Activated T-helper 1 cell treated with Interleukin-2 at 50 U/mL for 16 hours (primary cell): Measurements from ENCODE around the gene PSMD8.
"Not testable (repeated sequence)": the region's sequence is repeated elsewhere in the genome, so short reads cannot be mapped to it uniquely, and the experiment has no call there.

Experiments
- DNase-seq: peaks from one replicate; pipeline ENCODE4 v3.0.0-alpha.2; 2020; ENCODE audit warnings: low read depth

Gene PSMD8

DNA sequence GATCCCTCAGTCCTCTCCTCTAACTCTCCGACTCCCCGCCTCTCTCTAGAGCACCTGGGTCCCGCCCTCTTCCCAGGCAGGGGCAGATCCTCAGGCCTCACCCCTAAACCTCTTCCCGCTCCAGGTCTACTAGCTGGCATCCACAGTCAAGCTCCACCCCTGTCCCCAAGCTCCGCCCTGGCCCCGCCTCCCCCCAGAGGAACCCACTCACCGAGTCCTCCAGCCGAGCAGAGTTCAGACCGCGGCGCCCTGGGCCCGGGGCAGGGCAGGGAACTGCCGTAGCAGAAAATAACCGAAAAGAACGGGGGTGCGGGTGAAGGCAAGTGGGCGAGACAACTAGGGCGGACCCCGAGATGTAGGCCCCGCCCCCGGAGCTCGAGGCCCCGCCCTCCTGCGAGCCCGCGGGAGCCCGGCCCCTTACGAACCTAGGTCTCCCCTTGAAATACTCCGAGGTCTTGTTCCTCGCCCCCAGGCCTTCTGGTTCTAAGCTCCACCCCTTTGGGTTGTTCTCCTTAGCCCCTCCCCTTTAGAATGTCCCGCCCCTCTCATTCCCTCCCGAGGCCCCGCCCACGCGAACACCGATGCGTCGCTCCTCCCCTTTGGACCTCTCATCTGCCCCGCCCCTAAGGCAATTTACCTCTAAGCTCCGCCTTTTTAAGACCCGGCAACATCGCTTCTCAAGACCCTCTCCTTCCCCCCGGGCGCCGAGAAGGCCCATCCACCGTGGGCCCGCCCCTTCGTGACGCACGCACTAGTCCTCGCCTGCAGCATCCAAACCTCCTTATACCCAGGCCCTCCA is 13.4 kb downstream of the PSMD8 start, which contains the start of gene GGN:
TSS of gene GGN (minus strand) at position 485 of the 799 bp plus-strand sequence. CDS start 773 bp downstream, outside the sequence.
- peak; percentile 54 for DNase-seq

DNA sequence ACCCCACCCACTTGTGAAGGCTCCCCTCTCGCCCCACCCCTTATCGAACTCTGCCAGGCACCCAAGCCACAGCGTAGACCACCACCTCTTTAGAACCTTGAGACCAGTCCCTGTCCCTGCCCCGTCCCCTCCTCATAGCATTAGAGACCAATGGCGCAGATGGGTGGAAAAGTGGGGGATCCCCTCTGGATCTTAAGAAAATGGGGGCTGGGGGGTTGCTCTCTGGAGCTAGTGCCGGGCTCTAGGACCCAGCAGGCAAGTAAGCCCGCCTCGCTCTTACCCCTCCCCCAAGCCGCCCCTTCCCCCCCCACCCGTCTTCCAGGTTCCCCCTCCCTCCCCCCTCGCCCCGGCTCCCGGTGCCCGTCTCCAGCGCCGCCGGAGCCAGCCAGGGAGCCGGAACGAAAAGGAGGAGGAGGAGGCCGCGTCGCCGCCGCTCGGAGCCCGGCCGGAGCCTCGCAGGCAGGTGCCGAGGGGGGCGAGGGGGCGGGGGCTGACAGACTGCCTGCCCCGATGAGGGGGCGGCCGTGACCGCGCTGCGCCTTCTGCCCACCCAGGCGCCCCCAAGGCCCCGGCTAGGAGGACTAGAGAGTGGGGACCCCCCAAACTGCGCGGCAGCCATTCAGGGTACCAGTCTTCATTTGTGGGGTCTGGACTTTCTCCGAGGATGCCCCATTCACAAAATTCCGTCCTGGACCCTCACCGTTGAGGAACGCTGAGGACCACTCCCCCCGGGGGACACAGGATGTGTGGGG is 14.2 kb downstream of the PSMD8 start, which contains the start of gene SPRED3:
TSS of gene SPRED3 (plus strand) at position 349 of the 752 bp plus-strand sequence. CDS start 1,606 bp downstream, outside the sequence.
- DNase-seq = no peak

DNA sequence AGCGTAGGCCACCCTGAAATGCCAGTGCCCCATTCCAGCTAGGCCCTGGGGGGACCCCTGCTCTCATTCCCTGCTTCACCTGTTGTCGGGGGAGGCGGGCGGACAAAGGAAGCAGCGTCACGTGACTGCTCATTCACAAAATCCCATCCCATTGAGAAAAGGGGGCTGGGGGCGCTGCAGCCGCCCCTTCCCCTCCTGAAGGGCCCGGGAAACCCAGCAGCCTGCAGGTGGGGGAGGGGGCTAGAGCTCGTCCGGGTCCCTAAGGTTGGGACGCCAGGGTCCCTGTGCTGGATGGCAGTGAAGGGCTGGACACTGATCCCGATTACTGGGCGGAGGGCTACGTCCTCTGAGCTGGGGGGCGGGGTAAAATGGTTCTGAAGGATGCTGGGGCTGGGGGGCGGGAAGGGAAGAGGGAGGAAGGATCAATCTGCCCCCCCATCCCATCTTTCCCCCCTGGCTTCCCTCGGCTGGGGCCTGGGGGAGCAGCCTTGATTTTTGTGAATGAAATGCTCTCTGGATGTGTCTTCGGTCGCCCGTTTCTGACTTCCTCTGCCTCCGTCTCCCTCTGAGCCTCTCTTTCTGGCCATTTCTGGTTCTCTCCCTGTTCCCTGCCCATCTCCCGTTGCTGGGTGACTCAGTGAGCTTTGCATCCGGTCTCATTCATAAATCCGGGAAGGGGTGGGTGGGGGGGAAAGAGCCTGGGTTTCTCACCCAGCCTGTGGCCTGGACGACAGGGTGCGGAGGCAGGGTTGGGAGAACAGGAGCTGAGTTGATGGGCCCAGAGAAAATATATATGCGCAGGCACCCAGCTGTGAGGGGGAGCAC is 14.9 kb downstream of the PSMD8 start:
- no peak for DNase-seq

DNA sequence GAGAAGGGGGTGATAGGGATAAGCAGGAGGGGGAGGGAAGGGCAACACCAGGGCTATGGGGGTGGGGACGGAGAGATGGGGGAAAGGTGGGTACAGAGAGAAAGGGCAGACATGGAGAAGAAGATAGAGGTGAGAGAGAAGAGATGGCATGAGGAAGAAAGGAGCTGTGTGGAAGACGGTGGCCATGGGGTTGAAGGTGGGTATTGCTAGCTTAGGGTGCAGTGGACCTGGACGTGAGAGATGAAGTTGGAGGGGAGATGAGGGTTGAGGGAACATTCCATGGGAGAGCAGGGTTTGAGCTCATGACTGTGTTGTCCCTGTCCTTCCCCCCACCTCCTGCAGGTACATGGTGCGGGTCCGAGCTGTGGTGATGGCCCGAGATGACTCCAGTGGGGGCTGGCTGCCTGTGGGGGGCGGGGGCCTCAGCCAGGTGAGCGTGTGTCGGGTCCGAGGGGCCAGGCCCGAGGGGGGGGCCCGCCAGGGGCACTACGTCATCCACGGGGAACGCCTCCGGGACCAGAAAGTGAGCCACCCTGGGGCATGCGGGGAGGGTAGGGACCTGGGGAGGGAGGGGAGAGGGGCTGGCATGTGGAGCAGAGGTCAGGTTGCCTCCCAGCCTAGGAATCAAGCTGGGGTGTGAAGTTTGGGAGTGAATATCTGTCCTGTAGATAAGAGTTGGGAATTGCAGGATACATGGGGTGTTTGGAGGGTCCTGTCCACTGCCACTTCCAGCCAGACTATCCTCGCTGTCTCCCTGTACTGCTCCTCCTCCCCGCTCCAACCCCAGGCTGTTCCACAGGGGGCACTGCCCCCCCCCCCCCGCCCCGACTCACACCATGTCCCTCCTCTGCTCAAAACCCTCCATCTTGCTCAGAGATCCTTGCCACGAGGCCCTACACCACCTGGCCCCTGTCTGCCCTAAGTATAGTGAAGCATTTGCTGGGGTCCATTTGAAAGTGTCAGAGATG is 15.9 kb downstream of the PSMD8 start:
- no peak for DNase-seq

DNA sequence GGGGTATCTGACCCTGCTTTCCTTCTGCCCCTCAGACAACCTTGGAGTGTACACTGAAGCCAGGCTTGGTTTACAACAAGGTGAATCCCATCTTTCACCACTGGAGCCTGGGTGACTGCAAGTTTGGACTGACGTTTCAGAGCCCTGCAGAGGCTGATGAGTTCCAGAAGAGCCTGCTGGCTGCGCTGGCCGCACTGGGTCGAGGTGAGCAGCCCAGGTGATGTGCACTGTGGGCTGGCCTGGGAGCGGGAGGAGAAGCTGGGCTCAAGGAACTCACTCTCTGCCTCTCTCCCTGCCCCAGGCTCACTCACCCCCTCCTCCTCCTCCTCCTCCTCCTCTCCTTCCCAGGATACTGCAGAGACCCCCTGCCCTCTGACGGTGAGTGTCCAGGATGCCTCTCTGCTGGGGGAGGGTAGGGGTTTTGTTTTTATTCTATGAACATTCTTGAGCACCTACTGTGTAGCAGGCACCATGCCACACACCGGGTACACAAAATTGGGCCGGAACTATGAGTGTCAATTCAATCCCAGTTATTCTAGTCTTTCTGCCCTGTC is 17.6 kb downstream of the PSMD8 start:
- no peak for DNase-seq

DNA sequence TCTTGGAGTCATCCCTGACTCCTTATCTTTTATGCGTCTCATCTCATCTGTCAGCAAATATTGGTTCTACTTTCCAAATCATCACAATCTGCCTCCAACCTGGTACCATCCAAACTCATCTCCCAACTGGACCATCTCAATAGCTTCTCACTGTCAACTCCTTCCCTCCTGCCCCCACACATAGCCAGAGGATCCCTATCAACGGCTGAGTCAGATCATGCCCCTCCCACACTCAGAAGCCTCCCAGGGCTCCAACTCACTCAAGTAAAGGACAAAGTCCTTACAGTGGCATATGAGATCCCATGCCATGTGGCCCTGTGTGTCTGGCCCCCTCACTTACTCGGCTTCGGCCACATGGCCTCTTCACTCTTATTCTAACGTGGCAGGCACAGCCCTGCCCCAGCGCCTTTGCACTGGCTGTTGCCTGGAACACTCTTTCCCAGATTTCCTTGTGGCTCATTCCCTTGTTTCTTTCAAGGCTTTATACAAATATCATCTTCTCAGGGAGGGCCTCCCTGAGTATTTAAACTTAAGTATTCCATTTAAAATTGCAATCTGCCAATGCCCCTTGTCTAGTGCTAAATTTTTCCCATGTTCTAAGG is 18.4 kb downstream of the PSMD8 start:
- DNase-seq = no peak

DNA sequence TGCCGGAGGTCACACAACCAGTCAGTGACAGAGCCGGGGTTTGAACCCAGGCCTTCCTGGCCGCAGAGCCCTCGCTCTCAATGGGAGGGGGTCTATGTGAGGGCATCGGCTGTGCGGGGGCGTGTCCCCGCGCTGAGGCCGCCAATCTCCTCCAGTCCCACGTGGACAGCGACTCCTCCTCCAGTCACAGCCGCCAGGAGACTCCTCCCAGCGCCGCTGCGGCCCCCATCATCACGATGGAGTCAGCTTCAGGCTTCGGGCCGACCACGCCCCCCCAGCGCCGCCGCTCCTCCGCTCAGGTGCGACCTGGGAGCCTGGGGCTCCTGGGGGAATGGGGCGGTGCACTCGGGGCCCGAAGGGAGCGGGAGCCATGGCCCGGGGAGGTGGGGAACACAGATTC is 20.1 kb downstream of the PSMD8 start:
- DNase-seq = peak; percentile 39

DNA sequence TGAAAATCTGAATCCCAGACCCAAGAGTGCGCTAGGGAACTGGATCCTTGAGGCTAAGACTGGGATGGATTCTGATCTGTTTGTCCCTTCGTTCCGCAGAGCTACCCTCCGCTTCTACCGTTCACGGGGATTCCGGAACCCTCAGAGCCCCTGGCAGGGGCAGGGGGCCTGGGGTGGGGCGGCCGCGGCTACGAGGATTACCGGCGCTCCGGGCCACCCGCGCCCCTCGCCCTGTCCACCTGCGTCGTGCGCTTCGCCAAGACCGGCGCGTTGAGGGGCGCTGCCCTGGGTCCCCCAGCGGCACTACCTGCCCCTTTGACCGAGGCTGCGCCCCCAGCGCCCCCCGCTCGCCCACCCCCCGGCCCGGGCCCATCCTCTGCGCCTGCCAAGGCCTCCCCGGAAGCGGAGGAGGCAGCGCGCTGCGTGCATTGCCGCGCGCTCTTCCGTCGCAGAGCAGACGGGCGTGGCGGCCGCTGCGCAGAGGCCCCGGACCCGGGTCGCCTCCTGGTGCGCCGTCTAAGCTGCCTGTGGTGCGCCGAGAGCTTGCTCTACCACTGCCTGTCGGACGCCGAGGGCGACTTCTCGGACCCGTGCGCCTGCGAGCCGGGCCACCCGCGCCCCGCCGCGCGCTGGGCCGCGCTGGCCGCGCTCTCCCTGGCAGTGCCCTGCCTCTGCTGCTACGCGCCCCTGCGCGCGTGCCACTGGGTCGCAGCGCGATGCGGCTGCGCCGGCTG is 21.2 kb downstream of the PSMD8 start:
- peak; percentile 30 for DNase-seq

DNA sequence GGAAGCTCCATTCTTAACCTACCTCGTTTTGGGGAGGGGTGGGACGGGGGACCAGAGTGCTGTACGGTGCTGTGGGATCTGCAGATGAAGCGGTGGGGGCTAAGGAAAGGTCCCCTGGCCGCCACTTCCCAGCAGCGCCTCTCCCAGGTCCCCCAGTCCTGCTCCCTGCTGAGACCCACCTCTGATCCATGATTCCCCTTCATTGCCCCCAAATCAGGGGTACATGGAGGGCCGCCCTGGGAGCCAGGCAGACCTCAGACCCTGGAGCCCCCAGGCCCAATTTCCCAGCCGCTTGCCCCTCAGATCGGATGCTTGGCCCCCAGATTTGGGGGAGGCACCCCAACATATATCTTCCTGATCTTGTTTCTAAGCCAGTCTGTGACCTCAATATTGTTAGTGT is 24.7 kb downstream of the PSMD8 start:
- DNase-seq = no peak

DNA sequence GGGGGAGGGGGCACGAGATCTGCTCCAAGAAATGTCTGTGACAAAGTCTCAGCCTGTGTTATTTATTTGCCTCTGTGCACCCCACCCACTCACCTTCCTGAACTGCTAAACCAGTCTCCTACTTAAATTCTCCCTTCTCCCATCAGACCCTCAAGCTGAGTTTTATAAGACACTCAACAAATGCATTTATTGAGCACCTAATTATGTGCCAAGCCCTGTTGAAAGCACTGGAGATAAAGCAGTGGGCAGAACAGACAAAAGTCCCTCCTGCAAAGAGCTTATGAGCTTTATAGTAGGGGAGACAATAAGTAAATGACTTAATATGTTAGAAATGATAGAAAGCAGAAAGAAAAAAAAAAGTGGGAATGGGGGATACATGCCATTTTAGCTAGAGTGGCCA is 25.2 kb downstream of the PSMD8 start:
- DNase-seq = no peak

DNA sequence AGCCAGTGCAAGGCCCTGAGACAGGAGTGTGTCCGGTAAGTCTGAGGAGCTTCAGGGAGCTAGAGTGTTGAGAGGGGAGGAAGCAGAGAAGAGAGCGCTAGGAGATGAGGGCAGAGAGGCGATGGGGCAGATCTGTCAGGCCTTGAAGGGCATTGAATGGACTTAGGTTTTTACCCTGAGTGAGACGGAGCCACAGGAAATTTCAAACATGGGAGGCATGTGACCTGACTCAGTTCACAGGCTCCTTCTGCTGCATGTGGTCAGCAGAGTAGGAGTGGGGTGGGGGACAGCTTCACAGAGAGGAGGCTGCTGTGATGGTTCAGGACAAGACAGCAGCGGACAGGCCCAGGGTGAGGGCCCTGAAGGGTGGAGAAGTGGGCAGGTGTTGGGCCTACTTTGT is 26.0 kb downstream of the PSMD8 start:
- DNase-seq = no peak

DNA sequence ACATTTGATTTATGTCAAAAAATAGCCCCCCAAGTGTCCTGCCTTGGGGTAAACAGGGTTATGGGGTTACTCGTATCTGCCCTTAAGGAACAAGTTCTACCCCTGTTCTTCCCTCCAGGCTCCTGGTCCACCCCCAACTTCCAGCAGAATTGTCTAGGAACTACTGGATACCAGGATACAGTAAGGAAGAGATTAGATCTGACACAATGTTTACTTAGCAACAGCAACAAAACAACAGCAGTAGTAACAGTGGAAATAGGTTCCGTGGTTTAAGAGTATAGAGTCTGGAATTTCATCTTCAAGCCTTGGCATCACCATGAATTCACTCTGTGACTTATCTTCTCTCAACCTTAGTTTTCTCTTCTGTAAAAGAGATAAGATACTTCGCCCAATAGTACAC is 26.8 kb downstream of the PSMD8 start:
- DNase-seq = no peak

DNA sequence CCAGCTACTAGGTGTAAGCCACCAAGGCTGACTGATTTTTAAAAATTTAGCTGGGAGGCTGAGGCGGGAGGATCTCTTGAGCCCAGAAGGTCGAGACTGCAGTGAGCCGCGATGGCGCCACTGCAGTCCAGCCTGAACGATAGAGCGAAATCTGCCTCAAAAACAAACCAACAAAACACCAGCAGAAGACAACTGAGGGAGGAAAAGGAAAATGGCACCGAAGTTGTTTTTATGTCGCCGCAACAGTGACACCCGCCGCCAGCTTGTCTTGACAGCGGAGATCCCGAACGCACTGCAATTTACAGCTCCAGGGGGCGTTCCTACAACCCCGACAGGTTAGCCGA is 28.2 kb downstream of the PSMD8 start:
- no peak for DNase-seq

DNA sequence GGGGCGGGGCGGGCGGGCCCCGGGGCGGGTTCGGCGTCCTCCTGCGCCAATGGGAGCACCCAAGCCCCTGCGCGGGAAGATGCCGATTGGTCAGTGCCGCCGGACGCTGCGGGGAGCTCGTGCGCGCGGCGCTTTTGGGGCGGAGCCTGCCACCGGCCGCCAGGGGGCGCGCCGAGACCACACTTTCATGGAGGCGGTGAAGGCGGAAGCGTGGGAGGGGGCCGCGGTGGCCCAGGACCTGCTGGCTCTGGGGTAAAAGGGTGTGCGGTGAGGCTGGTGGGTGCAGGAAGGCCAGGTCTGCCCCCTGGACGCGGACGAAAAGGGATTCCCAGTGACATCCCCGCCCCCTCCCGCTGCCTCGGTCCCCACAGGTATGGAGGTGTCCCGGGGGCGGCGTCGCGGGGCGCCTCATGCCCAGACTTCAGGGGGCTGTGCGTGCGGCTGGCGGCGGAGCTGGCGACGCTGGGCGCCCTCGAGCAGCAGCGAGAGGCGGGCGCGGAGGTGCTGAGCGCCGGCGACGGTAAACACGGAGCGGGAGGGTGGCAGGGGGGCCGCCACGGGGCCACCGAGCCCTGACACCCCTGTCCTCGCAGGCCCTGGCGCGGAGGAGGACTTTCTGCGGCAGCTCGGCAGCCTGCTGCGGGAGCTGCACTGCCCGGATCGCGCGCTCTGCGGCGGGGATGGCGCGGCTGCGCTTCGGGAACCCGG is 28.8 kb downstream of the PSMD8 start, which contains the start of gene FAM98C:
TSS of gene FAM98C (plus strand) at position 127 of the 708 bp plus-strand sequence. CDS start at position 188, 61 bp downstream.
- DNase-seq = peak; percentile 98

DNA sequence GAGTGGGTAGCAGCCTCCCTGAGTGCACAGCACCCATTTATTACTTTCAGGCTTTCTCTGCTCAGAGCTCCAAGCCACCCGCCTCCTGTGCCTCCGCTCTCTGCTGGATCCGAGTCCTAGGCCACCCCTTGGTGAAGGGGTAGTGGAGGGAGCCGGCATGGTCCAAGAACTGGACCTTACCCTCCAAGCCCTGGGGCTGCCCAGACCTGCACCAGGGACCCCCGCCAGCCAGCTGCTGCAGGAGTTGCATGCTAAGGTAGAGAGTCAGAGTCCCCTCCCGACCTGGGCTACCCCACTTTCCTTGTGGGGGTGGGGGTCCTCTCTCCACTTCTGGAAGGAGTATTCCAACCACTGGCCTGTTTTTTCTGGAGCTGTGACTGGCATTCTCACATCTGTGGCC is 30.5 kb downstream of the PSMD8 start:
- no peak for DNase-seq

DNA sequence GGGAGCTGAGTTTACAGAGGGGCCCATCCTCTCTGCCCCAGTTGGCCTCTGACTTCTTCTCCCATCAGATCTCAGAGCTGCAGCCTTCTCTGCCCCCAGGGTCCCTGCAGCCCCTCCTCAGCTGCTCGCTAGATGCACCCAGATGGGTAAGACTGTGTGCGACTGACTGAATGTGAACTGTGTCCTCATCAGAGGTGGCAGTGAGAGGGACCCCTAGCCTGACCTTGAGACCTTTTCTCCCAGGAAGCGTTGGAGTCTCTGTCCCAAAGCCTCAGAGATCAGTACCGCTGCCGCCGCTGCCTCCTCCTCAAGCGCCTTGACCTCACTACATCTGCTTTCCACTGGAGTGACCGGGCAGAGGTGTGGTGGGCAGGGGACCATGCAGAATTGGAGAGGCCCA is 30.9 kb downstream of the PSMD8 start:
- DNase-seq = no peak

DNA sequence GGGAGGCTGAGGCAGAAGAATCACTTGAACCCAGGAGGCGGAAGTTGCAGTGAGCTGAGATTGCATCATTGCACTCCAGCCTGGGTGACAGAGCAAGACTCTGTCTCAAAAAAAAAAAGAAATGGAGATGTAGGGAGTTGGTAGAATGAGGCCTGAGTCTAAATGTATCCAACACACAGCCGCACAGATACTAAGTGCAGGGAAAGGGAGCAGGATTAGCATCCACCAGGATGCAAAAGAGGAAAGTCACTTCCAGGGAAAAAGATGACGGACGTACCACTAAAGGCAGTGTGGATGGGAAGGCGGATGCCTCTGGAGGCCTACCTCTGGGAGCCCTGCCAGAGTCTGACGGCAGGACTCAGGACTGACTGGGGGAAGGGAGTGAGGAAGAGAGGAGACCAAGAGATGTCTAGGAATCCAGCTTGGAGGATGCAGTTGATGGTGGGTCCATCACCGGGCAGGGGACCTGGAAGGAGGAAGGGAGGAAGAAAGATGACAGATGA is 35.3 kb downstream of the PSMD8 start:
- no peak for DNase-seq

DNA sequence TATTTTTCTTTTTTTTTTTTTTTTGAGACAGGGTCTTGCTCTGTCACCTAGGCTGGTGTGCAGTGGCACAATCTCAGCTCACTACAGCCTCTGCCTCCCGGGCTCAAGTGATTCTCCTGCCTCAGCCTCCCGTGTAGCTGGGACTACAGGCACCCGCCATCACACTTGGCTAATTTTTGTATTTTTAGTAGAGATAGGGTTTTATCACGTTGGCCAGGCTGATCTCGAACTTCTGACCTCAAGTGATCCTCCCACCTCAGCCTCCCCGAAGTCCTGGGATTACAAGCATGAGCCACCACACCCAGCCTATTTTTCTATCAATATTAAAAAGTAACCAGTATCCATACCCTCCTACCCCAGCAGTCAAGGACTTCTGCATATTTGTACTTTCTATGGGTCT is 36.0 kb downstream of the PSMD8 start:
- DNase-seq = not testable (repeated sequence)
